Measurements from ENCODE around the gene CACNA1E.

CACNA1E gene

DNA sequence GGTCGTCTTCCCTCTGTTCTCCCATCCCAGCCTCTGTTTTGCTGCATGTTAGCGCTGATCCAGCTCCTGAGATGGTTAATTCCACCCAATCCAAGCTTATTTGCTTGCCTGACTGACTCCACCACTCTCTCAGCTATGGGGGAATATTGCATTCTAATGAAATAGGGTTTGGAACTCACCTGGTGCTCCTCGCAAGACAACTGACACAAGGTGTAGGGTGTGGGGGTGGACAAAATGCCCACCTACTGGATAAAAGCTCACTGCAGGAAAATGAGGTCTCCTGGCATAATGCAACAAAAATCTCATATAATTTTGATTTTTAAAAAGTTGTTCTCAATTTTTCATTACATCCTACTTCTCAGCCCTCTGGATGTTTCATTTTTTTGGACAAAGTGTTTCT is 319.1 kb downstream of the CACNA1E start:
- Mint-ChIP-seq H3K4me3 (no peak overlapping the region), H3K27ac (no peak overlapping the region), H3K4me1 (no peaks in the 10 kb centered on the region), H3K36me3 (ENCODE audit: low read depth) (no peaks in the 10 kb centered on the region), H3K27me3 (ENCODE audit: low read depth) (peaks cover 5% of the 10 kb centered on the region), H3K9me3 (no peaks in the 10 kb centered on the region)
- no peak for TF ChIP-seq CTCF (IDR thresholded peaks at IDR 0.05; ENCODE audit: unreplicated experiment in 3 of 3)

- Mint-ChIP-seq H3K27ac (no peak overlapping the region), H3K9me3 (no peaks in the 10 kb centered on the region), H3K36me3 (ENCODE audit: low read depth) (no peaks in the 10 kb centered on the region), H3K4me1 (no peaks in the 10 kb centered on the region), H3K4me3 (no peak overlapping the region), H3K27me3 (ENCODE audit: low read depth) (peaks cover 5% of the 10 kb centered on the region)
- no peak for TF ChIP-seq CTCF (IDR thresholded peaks at IDR 0.05; ENCODE audit: unreplicated experiment in 3 of 3)
Observed at GRCh38 chr1:181803421-181803820, 320.1 kb downstream of the CACNA1E start.

DNA sequence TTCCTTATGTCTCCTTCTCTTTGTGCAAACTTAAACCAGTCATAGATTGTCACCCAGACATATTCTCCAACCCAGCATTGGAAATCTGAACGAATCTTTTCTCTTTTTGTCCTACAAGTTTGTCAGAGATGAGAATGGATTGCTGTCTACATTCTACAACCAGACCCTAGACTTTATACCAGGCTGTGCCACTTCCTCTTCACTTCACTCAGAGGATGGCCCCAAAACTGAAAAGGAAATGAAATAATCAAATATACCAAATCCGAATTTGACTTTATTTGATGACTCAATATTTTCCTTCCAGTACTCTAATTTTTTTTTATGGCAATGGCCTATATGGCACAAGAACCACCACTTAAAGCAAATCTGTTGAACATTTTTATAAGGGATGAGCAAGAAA is 321.7 kb downstream of the CACNA1E start:
- no peak for TF ChIP-seq CTCF (IDR thresholded peaks at IDR 0.05; ENCODE audit: unreplicated experiment in 3 of 3)
- Mint-ChIP-seq H3K27me3 (ENCODE audit: low read depth) (no peaks in the 10 kb centered on the region), H3K27ac (no peak overlapping the region), H3K4me3 (no peak overlapping the region), H3K36me3 (ENCODE audit: low read depth) (no peaks in the 10 kb centered on the region), H3K9me3 (no peaks in the 10 kb centered on the region), H3K4me1 (no peaks in the 10 kb centered on the region)

GRCh38 chr1:181806746-181807145 is 323.4 kb downstream of the CACNA1E start:
- Mint-ChIP-seq H3K27ac (no peak overlapping the region), H3K4me3 (no peak overlapping the region), H3K9me3 (no peaks in the 10 kb centered on the region), H3K4me1 (no peaks in the 10 kb centered on the region), H3K36me3 (ENCODE audit: low read depth) (no peaks in the 10 kb centered on the region), H3K27me3 (ENCODE audit: low read depth) (peaks cover 3% of the 10 kb centered on the region)
- no peak for TF ChIP-seq CTCF (IDR thresholded peaks at IDR 0.05; ENCODE audit: unreplicated experiment in 3 of 3)

DNA sequence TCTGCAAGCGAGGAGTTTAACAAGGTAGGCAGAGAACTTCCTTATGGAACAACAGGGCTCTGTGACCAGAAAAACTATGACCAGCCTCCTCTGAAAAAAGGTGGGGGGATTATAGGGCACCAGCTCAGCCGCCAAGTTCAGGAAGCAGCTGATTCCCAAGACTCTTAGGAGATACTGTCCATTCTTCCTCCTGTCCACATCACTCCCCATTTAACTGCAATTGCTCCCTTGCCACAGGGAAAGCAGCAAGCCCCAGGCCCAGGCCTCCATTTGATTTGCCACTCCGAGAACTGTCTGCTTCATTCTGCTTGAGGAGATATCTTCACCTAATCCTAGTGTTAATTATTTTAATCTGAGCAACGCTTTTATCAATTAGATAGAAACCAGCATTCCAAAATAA is 323.9 kb downstream of the CACNA1E start:
- TF ChIP-seq CTCF (IDR thresholded peaks at IDR 0.05; ENCODE audit: unreplicated experiment in 3 of 3) = no peak
- no peaks in the 10 kb centered on the region for H3K4me1 Mint-ChIP-seq

DNA sequence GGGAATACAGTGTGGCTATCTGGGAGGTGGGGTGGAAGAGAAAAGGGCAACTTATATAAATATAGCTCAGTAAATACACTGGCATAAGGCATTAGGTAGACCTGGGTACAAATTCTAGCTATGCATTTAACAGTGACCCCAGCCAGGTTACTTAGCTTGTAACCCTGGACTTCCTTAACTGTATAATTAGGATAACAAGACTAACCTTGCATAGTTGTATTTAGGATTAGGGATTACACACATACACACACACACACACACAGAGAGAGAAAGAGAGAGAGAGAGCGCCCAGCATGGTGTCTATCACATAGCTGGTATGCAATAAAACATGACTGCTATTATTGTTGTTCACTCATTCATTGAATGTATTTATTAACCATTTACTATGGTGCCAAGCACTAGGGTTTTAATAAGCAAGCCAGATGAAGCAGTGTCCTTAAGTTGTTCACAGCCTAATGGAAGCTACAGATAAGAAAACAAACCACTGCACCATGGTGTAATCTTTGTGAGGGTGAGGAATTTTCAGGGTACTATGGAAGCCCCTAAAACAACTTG is 326.8 kb downstream of the CACNA1E start:
- Mint-ChIP-seq H3K4me1 (no peaks in the 10 kb centered on the region), H3K4me3 (no peak overlapping the region), H3K9me3 (no peaks in the 10 kb centered on the region), H3K27me3 (ENCODE audit: low read depth) (peaks cover 9% of the 10 kb centered on the region), H3K27ac (no peak overlapping the region), H3K36me3 (ENCODE audit: low read depth) (no peaks in the 10 kb centered on the region)
- no peak for TF ChIP-seq CTCF (IDR thresholded peaks at IDR 0.05; ENCODE audit: unreplicated experiment in 3 of 3)

More for the DNA sequence above, 323.9 kb downstream of the CACNA1E start:
- Mint-ChIP-seq H3K27me3 (ENCODE audit: low read depth) (peaks cover 8% of the 10 kb centered on the region), H3K4me3 (no peak overlapping the region), H3K9me3 (no peaks in the 10 kb centered on the region), H3K36me3 (ENCODE audit: low read depth) (no peaks in the 10 kb centered on the region), H3K27ac (no peak overlapping the region)

All from nephron (organoid).